Activated naive CD8-positive, alpha-beta T cell treated with anti-CD3 and anti-CD28 coated beads, Interleukin-2, amount 10 ng/mL, durations not matched to agents 7 days and 5 days (primary cell): ENCODE data around the gene CXorf49B. TPM values are rescaled to one million over a fixed set of nuclear protein-coding genes. Genes with fewer than 3 reads are reported as not detected.
"Not testable (repeated sequence)": the region's sequence is repeated elsewhere in the genome, so short reads cannot be mapped to it uniquely, and the experiment has no call there.

Experiments
- ATAC-seq: fragments of 150-1000 bp; cut with Tn5 transposase; one replicate; pipeline ENCODE4 v1.10.0; 2021; ENCODE audit warnings: low read depth, moderate library complexity
- POLR2A ChIA-PET: fragments of 350-600 bp; sonication (Branson Sonifier 250); formaldehyde crosslinking; loops from one replicate; lab custom pipeline; 2021; ENCODE audit warnings: antibody characterized with exemption; lab: Charles Lee
- DNase-seq: peaks from one replicate; pipeline ENCODE4 v3.0.0; 2021
- H3K27ac Mint-ChIP-seq: one replicate; pipeline ENCODE4 v1.8.0; 2022; ENCODE audit warnings: mild to moderate bottlenecking, mixed read lengths
- H3K27me3 Mint-ChIP-seq: one replicate; pipeline ENCODE4 v1.8.0; 2022; ENCODE audit warnings: mild to moderate bottlenecking, moderate library complexity, mixed read lengths
- H3K36me3 Mint-ChIP-seq: one replicate; pipeline ENCODE4 v1.8.0; 2021; ENCODE audit warnings: mild to moderate bottlenecking, mixed read lengths
- H3K4me1 Mint-ChIP-seq: one replicate; pipeline ENCODE4 v1.8.0; 2021; ENCODE audit warnings: mixed read lengths
- H3K4me3 Mint-ChIP-seq: one replicate; pipeline ENCODE4 v1.8.0; 2022; ENCODE audit warnings: mild to moderate bottlenecking, moderate library complexity, mixed read lengths
- H3K9me3 Mint-ChIP-seq: one replicate; pipeline ENCODE4 v1.8.0; 2021; ENCODE audit warnings: mixed read lengths
- total RNA-seq, 2 experiments: library from RNA; stranded (reverse); gene quantifications; one replicate each; pipeline ENCODE4 v1.2.3, GENCODE V29; 2021

Gene CXorf49B
- total RNA-seq, 2 experiments from 2014 or later = not detected

DNA sequence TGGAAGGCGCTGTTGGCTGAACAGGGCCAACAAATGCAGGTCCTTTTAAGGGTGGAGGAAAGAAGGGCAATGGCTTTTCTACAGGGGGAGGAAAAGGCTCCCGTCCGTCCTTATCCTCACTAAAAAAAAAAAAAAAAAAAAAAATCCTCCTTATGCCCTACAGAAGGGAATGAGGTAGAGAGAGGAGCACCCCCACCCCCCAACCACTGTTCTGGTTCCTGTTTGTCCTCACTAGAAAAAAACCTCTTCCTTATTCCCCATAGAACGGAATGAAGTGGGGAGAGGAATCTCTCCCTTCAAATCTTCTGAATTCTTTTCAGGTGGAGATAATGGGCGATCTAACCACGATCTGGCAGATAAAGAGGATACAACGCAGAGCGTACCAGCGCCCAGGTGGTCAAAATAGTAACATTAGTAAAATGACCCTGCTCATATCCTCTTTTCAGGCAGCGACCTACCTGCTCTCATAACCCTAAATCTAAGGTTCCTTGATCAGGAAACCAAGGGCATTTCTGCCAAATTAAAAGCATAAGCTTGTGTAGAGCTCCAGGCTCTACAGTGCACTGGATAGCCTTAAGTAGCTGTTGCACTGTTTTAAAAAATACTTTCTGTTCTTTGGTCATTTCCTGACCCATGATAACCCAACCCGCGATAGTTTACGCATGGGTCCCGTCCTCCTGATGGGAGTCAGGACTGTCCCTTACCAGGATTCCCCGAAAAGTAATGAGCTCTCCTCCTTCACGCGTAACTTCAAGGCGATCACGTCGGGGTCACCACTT lies 20.6 kb downstream of the CXorf49B start:
- DNase-seq, H3K27me3 Mint-ChIP-seq, H3K36me3 Mint-ChIP-seq, POLR2A ChIA-PET, H3K9me3 Mint-ChIP-seq, ATAC-seq, H3K4me1 Mint-ChIP-seq, H3K27ac Mint-ChIP-seq, H3K4me3 Mint-ChIP-seq: not testable (repeated sequence)

DNA sequence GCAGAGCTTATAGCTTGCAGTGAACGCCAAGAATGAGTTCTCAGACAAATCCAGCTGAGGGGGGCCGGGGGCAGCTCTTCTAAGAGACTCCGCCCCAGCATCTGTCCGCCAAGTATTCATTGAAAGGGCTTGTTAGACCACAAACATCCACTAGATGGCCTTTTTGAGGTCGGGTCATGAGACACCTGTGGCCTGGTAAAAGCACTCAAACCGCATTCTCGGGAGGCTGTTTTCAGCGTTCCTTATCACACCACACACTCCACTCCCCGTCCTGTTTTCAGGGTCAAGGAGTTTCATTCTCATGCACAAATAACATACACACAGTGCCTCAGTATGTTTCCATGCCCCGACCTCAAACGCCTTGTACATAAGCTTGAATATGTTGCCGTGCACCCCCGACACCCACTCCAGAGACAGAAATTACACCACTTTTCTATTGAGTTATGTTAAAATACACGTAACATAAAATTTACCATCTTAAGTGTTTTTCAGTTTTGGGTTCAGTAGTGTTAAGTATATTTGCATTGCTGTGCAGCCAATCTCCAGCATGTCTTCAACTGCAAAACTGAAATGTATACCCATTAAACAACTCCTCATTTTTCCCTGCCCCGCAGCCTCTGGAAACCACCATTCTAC lies 21.3 kb downstream of the CXorf49B start:
- DNase-seq, H3K27ac Mint-ChIP-seq, H3K27me3 Mint-ChIP-seq, H3K4me1 Mint-ChIP-seq, H3K4me3 Mint-ChIP-seq, H3K9me3 Mint-ChIP-seq, H3K36me3 Mint-ChIP-seq, POLR2A ChIA-PET: not testable (repeated sequence)
- ATAC-seq = peak; percentile 42

DNA sequence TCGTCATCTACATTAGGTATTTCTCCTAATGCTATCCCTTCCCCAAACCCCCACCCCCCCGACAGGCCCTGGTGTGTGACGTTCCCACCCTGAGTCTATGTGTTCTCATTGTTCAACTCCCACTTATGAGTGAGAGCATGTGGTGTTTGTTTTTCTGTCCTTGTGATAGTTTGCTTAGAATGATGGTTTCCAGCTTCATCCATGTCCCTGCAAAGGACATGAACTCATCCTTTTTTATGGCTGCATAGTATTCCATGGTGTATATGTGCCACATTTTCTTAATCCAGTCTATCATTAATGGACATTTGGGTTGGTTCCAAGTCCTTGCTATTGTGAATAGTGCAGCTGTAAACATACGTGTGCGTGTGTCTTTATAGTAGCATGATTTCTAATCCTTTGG lies 43.3 kb downstream of the CXorf49B start:
- H3K4me3 Mint-ChIP-seq, H3K36me3 Mint-ChIP-seq, H3K4me1 Mint-ChIP-seq, POLR2A ChIA-PET, DNase-seq, H3K27ac Mint-ChIP-seq, H3K9me3 Mint-ChIP-seq, ATAC-seq, H3K27me3 Mint-ChIP-seq: not testable (repeated sequence)

DNA sequence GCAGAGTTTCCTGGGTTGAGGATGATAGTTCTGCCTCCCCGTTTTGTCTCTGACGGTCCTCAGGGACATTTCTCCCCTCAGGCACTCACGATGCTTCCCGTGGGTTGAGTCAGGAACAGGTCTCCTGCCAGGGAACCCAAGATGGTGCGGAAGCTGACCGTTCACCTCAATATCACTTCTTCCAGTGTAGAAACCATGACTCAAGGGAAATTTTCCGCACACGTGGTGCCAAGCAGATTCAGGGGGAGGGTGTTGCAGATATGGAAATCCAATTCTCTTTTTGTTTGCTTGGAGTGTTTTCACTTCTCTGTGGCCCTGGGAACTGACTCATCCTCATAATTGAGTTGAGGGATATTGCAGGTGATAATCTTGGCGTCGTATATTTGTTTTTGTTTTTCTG lies 46.7 kb downstream of the CXorf49B start:
- no peaks in the 10 kb centered on the region for H3K9me3 Mint-ChIP-seq
- no peak overlapping the region for H3K4me3 Mint-ChIP-seq
- no peak overlapping the region for H3K27ac Mint-ChIP-seq
- H3K4me1 Mint-ChIP-seq = no peaks in the 10 kb centered on the region
- POLR2A ChIA-PET = no interaction called here
- peaks cover 2% of the 10 kb centered on the region for H3K27me3 Mint-ChIP-seq
- no peaks in the 10 kb centered on the region for H3K36me3 Mint-ChIP-seq
- no peak for DNase-seq
- ATAC-seq = no peak

DNA sequence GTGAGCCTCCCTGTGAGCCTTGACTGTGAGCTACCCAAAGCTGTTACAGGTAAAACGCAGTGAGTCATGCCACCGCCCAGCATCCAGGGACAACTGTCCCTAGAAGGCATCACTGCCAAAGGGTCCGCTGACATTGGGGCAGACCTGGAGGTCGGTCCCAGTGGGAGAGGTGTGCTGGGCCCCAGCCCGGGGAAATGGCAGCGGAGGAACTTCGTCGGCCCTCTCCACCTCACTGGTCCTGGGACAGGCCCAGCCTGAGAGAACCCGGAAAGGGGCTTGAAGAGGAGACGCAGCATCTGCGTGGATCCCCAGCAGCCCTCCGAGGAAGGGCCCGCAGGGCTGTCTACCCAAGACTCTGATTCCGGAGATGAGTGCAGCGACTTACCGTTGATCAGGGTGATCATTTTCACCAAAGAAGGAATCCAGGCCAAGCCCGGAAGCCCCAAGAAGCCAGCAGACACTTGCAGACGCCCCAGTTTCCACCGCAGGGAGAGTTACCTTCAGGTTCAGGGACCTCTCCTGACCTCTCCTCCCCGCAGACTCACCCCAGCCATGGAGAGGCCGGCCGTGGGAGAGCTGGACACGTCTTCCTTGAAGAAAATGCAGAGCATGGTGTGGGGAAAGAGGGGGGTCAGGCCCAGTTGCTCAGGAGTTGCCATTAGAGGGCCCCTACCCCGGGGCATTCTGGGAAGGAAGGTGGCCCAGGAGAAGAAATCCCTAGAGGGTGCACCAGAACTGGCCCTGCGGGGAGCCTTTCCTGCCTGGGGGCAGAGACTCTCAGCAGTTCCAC lies 51.2 kb downstream of the CXorf49B start:
- DNase-seq (no peak), ATAC-seq (no peak)
- no peaks in the 10 kb centered on the region for H3K36me3 Mint-ChIP-seq
- H3K27me3 Mint-ChIP-seq = no peaks in the 10 kb centered on the region
- no peaks in the 10 kb centered on the region for H3K9me3 Mint-ChIP-seq
- H3K4me1 Mint-ChIP-seq = no peaks in the 10 kb centered on the region
- no peak overlapping the region for H3K27ac Mint-ChIP-seq
- POLR2A ChIA-PET = no interaction called here
- no peak overlapping the region for H3K4me3 Mint-ChIP-seq

DNA sequence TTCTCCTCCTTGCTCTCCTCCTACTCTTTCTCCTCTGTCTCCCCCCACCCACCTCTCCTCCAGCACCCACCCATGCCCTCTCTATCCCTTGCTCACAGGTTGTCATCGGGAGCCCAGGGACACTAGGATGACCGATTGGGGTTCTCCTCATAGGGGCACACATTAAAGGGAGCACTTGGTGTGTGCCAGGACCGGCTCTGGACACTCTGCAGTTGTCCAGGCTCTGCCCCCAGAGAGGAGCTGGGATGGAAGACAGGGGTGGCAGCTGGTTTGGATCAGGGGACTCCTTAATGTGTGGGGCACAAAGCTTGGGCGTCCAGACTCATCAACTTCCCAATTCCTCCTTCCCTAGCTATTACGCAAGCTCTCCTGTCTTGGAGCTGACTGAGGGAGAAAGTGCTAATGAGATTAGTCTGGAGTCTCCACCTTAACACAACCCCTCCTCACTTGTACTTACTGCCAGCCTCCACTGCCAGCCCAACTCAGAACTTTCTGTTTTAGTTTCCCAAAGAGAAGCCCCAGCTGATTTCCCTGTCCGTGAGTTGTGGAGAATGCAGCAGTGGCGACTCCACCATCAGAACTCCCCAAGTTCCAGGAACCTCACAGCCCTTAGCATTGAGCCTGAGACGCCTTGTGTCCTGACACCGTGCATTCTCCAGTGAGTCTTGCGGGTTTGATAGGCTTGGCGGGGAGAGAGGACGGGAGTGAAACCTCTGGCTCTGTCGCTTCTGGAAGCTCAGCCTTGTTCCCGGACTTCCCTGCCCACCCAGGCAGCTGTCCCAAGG lies 52.2 kb downstream of the CXorf49B start:
- no peaks in the 10 kb centered on the region for H3K9me3 Mint-ChIP-seq
- H3K4me3 Mint-ChIP-seq = no peak overlapping the region
- ATAC-seq = no peak
- H3K4me1 Mint-ChIP-seq = no peaks in the 10 kb centered on the region
- H3K36me3 Mint-ChIP-seq = no peaks in the 10 kb centered on the region
- no peak for DNase-seq
- H3K27ac Mint-ChIP-seq = no peak overlapping the region
- no peaks in the 10 kb centered on the region for H3K27me3 Mint-ChIP-seq
- POLR2A ChIA-PET = no interaction called here

DNA sequence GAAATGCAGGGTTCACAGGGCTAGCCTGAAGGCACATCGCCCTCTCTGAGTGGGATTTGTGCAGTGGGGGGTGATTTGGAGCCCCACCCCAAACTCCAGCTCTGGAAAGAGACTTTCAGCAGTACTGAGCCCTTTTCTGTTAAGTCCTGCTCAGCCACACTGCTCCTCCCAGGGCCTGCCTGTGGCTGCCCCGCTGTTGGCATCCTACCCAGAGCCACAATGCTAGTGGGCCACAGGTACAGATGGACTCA lies 52.7 kb downstream of the CXorf49B start:
- Mint-ChIP-seq H3K9me3 (no peaks in the 10 kb centered on the region), H3K4me3 (no peak overlapping the region), H3K27me3 (no peaks in the 10 kb centered on the region), H3K4me1 (no peaks in the 10 kb centered on the region), H3K27ac (no peak overlapping the region), H3K36me3 (no peaks in the 10 kb centered on the region)
- DNase-seq = no peak
- ATAC-seq = no peak
- POLR2A ChIA-PET = no interaction called here

Other genes starting within 250 kb of the CXorf49B start
- 100 to 1,000 TPM; 487 to 498 TPM for gene OGT, start 230.2 kb upstream of the CXorf49B start, total RNA-seq
- gene GCNA, start 184.9 kb upstream of the CXorf49B start, total RNA-seq = 1 to 10 TPM; 8.5 to 8.7 TPM
- gene CXCR3, start 144.8 kb upstream of the CXorf49B start, total RNA-seq = 100 to 1,000 TPM; 105 to 107 TPM
- not detected for gene CXorf49, start 45.1 kb upstream of the CXorf49B start, total RNA-seq
- 1 to 10 TPM; 1.6 TPM for gene NHSL2, start 147.5 kb downstream of the CXorf49B start, total RNA-seq